ENCODE data around the gene WBP2. TPM values are rescaled to one million over a fixed set of nuclear protein-coding genes. Genes with fewer than 3 reads are reported as not detected.

The WBP2 gene
- total and polyA plus RNA-seq, 2 of the 13 experiments (the other 11 are each of a cell fraction or from before 2014, with no cell fraction given), result 29.2 to 29.5 TPM

GRCh38 chr17:75877752-75878173 is 22.6 kb upstream of the WBP2 start (continued):
- TF ChIP-seq HIVEP1 (CRISPR knock-in tag; IDR thresholded peaks at IDR 0.05) (no peak; the same call in 1 of the 2 replicates), ZNF263 (CRISPR knock-in tag; IDR thresholded peaks at IDR 0.05) (peak; percentile 72), MEF2D (CRISPR knock-in tag; IDR thresholded peaks at IDR 0.05) (no peak; the same call in 1 of the 2 replicates), ATF7-NPFF (CRISPR knock-in tag; IDR thresholded peaks at IDR 0.05; ENCODE audit: low read depth) (no peak; the same call in none of the 2 replicates), ZNF33A (CRISPR knock-in tag; IDR thresholded peaks at IDR 0.05; ENCODE audit: borderline replicate concordance) (no peak), NAIF1 (CRISPR knock-in tag; IDR thresholded peaks at IDR 0.05; ENCODE audit: borderline replicate concordance) (no peak), MAFF (IDR thresholded peaks at IDR 0.05; ENCODE audit: low read depth, low read length) (no peak), SNAPC2 (CRISPR knock-in tag; IDR thresholded peaks at IDR 0.05) (no peak; the same call in 1 of the 2 replicates), PAX8 (CRISPR knock-in tag; IDR thresholded peaks at IDR 0.05; ENCODE audit: borderline replicate concordance) (peak; percentile 88; the same call in 1 of the 2 replicates), MNT (IDR thresholded peaks at IDR 0.05) (no peak), CREB1 (IDR thresholded peaks at IDR 0.05) (no peak), CREB1 (CRISPR knock-in tag; IDR thresholded peaks at IDR 0.05) (no peak), ELF1 (CRISPR knock-in tag; IDR thresholded peaks at IDR 0.05) (no peak), ZNF180 (CRISPR knock-in tag; IDR thresholded peaks at IDR 0.05; ENCODE audit: borderline replicate concordance, low read depth) (peak; percentile 66; the same call in 1 of the 2 replicates), SNRNP70 (IDR thresholded peaks at IDR 0.05; ENCODE audit: low read depth, low read length) (no peak), ARNT (IDR thresholded peaks at IDR 0.05) (no peak), ZNF616 (CRISPR knock-in tag; IDR thresholded peaks at IDR 0.05; ENCODE audit: low read depth) (peak; percentile 94; the same call in 1 of the 2 replicates), PHF8 (CRISPR knock-in tag; IDR thresholded peaks at IDR 0.05) (peak; percentile 62; the same call in 1 of the 2 replicates), ZNF792 (CRISPR knock-in tag; IDR thresholded peaks at IDR 0.05) (no peak; the same call in 1 of the 2 replicates), KDM4B (CRISPR knock-in tag; IDR thresholded peaks at IDR 0.05) (no peak), TRAFD1 (CRISPR knock-in tag; IDR thresholded peaks at IDR 0.05; ENCODE audit: borderline replicate concordance) (no peak), NRL (CRISPR knock-in tag; IDR thresholded peaks at IDR 0.05; ENCODE audit: borderline replicate concordance) (no peak), POLR2G (IDR thresholded peaks at IDR 0.05; ENCODE audit: low read depth, low read length) (no peak; the same call in 1 of the 2 replicates), PBX2 (CRISPR knock-in tag; IDR thresholded peaks at IDR 0.05) (no peak), RBM39 (IDR thresholded peaks at IDR 0.05; ENCODE audit: low read depth, low read length, poor library complexity, severe bottlenecking) (no peak)
- TF ChIP-seq, protein P1, sequence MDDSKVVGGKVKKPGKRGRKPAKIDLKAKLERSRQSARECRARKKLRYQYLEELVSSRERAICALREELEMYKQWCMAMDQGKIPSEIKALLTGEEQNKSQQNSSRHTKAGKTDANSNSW (CRISPR knock-in tag; IDR thresholded peaks at IDR 0.05; ENCODE audit: borderline replicate concordance), result no peak; the same call in 1 of the 2 replicates
- TF ChIP-seq, protein P2, sequence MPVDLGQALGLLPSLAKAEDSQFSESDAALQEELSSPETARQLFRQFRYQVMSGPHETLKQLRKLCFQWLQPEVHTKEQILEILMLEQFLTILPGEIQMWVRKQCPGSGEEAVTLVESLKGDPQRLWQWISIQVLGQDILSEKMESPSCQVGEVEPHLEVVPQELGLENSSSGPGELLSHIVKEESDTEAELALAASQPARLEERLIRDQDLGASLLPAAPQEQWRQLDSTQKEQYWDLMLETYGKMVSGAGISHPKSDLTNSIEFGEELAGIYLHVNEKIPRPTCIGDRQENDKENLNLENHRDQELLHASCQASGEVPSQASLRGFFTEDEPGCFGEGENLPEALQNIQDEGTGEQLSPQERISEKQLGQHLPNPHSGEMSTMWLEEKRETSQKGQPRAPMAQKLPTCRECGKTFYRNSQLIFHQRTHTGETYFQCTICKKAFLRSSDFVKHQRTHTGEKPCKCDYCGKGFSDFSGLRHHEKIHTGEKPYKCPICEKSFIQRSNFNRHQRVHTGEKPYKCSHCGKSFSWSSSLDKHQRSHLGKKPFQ (CRISPR knock-in tag; IDR thresholded peaks at IDR 0.05; ENCODE audit: insufficient replicate concordance), result peak; percentile 88

Data from HepG2 (cell line).